ENCODE results near the gene S1PR1. TPM values are rescaled to one million over a fixed set of nuclear protein-coding genes. Genes with fewer than 3 reads are reported as not detected.

S1PR1 gene
- total RNA-seq, 2 donors from 2014 or later, result 42.5 to 108 TPM

DNA sequence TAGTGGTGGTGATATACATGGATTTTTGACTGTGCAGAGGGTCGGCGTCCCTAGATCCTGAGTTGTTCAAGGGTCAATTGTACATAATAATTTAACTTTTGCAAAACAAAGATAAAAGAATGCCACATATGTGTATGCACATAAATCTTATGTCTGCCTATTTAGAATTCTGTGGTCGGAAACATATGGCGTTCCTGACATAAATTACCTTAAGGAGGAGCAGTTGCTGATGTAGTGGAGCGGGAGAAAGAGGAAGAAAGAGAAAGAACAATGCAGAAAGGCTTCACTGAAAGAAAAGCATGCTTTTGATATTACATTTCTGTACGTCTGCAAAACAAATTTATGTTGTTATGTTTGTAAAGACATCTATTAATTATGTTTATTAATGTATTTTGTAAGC lies 40.0 kb downstream of the S1PR1 start:
- H3K27ac ChIP-seq, result no peak overlapping the region
- no peaks in the 10 kb centered on the region for H3K9me3 ChIP-seq
- no peaks in the 10 kb centered on the region for H3K27me3 ChIP-seq (replicated peaks; ENCODE audit: insufficient read depth)
- no peak for DNase-seq (ENCODE audit: low spot score)
- no peaks in the 10 kb centered on the region for H3K4me1 ChIP-seq (ENCODE audit: control insufficient read depth in 1 of 2, low read depth in 2 of 2)
- TF ChIP-seq, protein P1, sequence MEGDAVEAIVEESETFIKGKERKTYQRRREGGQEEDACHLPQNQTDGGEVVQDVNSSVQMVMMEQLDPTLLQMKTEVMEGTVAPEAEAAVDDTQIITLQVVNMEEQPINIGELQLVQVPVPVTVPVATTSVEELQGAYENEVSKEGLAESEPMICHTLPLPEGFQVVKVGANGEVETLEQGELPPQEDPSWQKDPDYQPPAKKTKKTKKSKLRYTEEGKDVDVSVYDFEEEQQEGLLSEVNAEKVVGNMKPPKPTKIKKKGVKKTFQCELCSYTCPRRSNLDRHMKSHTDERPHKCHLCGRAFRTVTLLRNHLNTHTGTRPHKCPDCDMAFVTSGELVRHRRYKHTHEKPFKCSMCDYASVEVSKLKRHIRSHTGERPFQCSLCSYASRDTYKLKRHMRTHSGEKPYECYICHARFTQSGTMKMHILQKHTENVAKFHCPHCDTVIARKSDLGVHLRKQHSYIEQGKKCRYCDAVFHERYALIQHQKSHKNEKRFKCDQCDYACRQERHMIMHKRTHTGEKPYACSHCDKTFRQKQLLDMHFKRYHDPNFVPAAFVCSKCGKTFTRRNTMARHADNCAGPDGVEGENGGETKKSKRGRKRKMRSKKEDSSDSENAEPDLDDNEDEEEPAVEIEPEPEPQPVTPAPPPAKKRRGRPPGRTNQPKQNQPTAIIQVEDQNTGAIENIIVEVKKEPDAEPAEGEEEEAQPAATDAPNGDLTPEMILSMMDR (IDR thresholded peaks at IDR 0.05), result no peak
- H3K4me3 ChIP-seq, result no peak overlapping the region
- no peak for ATAC-seq (ENCODE audit: insufficient number of reproducible peaks, low FRiP score, low read depth)
- no peaks in the 10 kb centered on the region for H3K36me3 ChIP-seq

DNA sequence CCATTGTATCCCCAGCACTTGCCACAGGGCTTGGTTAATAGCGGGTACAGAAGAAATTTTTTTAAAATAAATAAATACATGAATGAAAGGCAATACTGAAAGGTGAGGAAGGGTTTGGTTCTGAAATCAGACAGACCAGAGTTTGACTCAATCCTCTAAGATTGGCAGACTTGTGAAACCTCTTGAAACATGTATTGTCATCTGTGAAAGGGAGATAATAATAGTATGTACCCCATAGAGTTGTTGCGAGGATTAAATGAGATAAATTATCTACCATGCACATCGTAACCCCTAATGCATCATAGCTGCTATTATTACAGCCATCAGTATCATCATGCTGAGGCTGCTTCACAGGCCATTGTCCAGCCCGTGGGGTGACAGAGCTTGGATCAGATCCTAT lies 41.4 kb downstream of the S1PR1 start:
- H3K4me3 ChIP-seq, result no peak overlapping the region
- ATAC-seq (ENCODE audit: insufficient number of reproducible peaks, low FRiP score, low read depth) (no peak), DNase-seq (ENCODE audit: low spot score) (no peak)
- H3K27me3 ChIP-seq (replicated peaks; ENCODE audit: insufficient read depth), result no peaks in the 10 kb centered on the region
- no peaks in the 10 kb centered on the region for H3K9me3 ChIP-seq
- H3K4me1 ChIP-seq (ENCODE audit: control insufficient read depth in 1 of 2, low read depth in 2 of 2), result no peaks in the 10 kb centered on the region
- no peaks in the 10 kb centered on the region for H3K36me3 ChIP-seq
- H3K27ac ChIP-seq, result no peak overlapping the region
- TF ChIP-seq, protein P1 (IDR thresholded peaks at IDR 0.05), result no peak

DNA sequence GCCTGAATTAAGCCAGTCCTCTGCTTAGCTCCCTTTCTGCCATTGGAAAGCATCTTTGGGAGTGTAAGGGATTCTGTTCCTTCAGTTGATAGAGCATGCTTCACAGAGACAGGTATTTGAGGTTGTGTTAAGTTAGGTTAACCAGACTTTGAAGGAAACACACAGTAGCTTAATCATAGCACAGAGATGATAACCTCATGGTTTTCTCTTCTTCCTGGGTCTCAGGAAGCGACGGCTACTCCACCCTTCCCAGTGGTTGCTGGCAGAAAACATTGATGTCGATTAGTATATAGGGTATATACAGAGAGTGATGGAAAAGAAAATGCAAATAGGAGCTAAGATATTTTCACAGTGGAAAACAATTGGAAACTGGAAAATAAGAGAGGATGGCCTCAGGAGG lies 42.0 kb downstream of the S1PR1 start:
- no peak overlapping the region for H3K27ac ChIP-seq
- no peak for ATAC-seq (ENCODE audit: insufficient number of reproducible peaks, low FRiP score, low read depth)
- DNase-seq (ENCODE audit: low spot score), result no peak
- no peaks in the 10 kb centered on the region for H3K36me3 ChIP-seq
- H3K4me1 ChIP-seq (ENCODE audit: control insufficient read depth in 1 of 2, low read depth in 2 of 2), result no peaks in the 10 kb centered on the region
- no peak overlapping the region for H3K4me3 ChIP-seq
- TF ChIP-seq, protein P1 (IDR thresholded peaks at IDR 0.05), result no peak
- no peaks in the 10 kb centered on the region for H3K27me3 ChIP-seq (replicated peaks; ENCODE audit: insufficient read depth)
- no peaks in the 10 kb centered on the region for H3K9me3 ChIP-seq

- Histone ChIP-seq H3K36me3 (no peaks in the 10 kb centered on the region), H3K4me1 (ENCODE audit: control insufficient read depth in 1 of 2, low read depth in 2 of 2) (no peaks in the 10 kb centered on the region), H3K9me3 (no peaks in the 10 kb centered on the region), H3K27me3 (replicated peaks; ENCODE audit: insufficient read depth) (no peaks in the 10 kb centered on the region), H3K27ac (no peak overlapping the region), H3K4me3 (no peak overlapping the region)
- DNase-seq (ENCODE audit: low spot score) (no peak), ATAC-seq (ENCODE audit: insufficient number of reproducible peaks, low FRiP score, low read depth) (no peak)
- TF ChIP-seq, protein P1 (IDR thresholded peaks at IDR 0.05), result no peak
These were observed 43.3 kb downstream of the S1PR1 start for GRCh38 chr1:101280049-101280592.

GRCh38 chr1:101280942-101281654 lies 44.3 kb downstream of the S1PR1 start:
- Histone ChIP-seq H3K4me3 (no peak overlapping the region), H3K4me1 (ENCODE audit: control insufficient read depth in 1 of 2, low read depth in 2 of 2) (no peaks in the 10 kb centered on the region), H3K36me3 (no peaks in the 10 kb centered on the region), H3K9me3 (no peaks in the 10 kb centered on the region), H3K27me3 (replicated peaks; ENCODE audit: insufficient read depth) (no peaks in the 10 kb centered on the region), H3K27ac (no peak overlapping the region)
- DNase-seq (ENCODE audit: low spot score) (no peak), ATAC-seq (ENCODE audit: insufficient number of reproducible peaks, low FRiP score, low read depth) (no peak)
- TF ChIP-seq, protein P1 (IDR thresholded peaks at IDR 0.05), result no peak

Data from thoracic aorta (tissue), 2 donors.